MCF 10A (cell line): ENCODE results near the gene SF3B1. TPM values are rescaled to one million over a fixed set of nuclear protein-coding genes. Genes with fewer than 3 reads are reported as not detected.

Source experiments
- BruUV-seq: library from RNA; stranded (reverse); fragments of 400-500 nt; replicated peaks from 2 replicates; lab custom pipeline; 2021; lab: Mats Ljungman, UMichigan
- CTCF ChIA-PET: fragments of 300-600 bp; sonication (Branson Sonifier 250); formaldehyde crosslinking; extraction: SDS; loops from one replicate; lab custom pipeline; 2021; ENCODE audit warnings: antibody characterized with exemption, inconsistent platforms; lab: Yijun Ruan, JAX
- POLR2A ChIA-PET: fragments of 300-600, 350-650 bp; sonication (Branson Sonifier 250); formaldehyde crosslinking; extraction: SDS; loops from one replicate; lab custom pipeline; 2020; ENCODE audit warnings: antibody characterized with exemption, inconsistent platforms; lab: Yijun Ruan, JAX
- DNase-seq: peaks from one replicate; pipeline ENCODE4 v3.0.0-alpha.2; 2018; ENCODE audit not compliant: unreplicated experiment
- H3K27ac Mint-ChIP-seq: one replicate; pipeline ENCODE4 v1.8.0; 2022; ENCODE audit warnings: mild to moderate bottlenecking, low read depth, mixed read lengths; ENCODE audit not compliant: unreplicated experiment
- H3K27me3 Mint-ChIP-seq: one replicate; pipeline ENCODE4 v1.8.0; 2022; ENCODE audit warnings: mixed read lengths; ENCODE audit not compliant: insufficient read depth, unreplicated experiment
- H3K36me3 Mint-ChIP-seq: one replicate; pipeline ENCODE4 v1.8.0; 2022; ENCODE audit warnings: mild to moderate bottlenecking, moderate library complexity, mixed read lengths; ENCODE audit not compliant: insufficient read depth, unreplicated experiment
- H3K4me1 Mint-ChIP-seq: one replicate; pipeline ENCODE4 v1.8.0; 2022; ENCODE audit warnings: mixed read lengths; ENCODE audit not compliant: insufficient read depth, unreplicated experiment
- H3K4me3 Mint-ChIP-seq: one replicate; pipeline ENCODE4 v1.8.0; 2022; ENCODE audit warnings: mild to moderate bottlenecking, moderate library complexity, mixed read lengths; ENCODE audit not compliant: unreplicated experiment
- H3K9me3 Mint-ChIP-seq: one replicate; pipeline ENCODE4 v1.8.0; 2022; ENCODE audit warnings: mixed read lengths; ENCODE audit not compliant: unreplicated experiment
- intact Hi-C: fragments of 100-400 bp; cut with micrococcal nuclease; formaldehyde crosslinking; loops from 2 replicates; pipeline ENCODE4 v1.14.1; 2022
- total RNA-seq: library from RNA; stranded (reverse); gene quantifications from 2 replicates; pipeline ENCODE4 v1.2.3, GENCODE V29; 2022
- TF ChIP-seq, protein P1 (sequence below): fragments of 200-600 bp; IDR thresholded peaks from one replicate; pipeline ENCODE4 v1.8.0; 2022; ENCODE audit warnings: antibody characterized with exemption, mild to moderate bottlenecking; ENCODE audit not compliant: unreplicated experiment

SF3B1 gene
- total RNA-seq, 1 experiment from 2014 or later, result 179 TPM

DNA sequence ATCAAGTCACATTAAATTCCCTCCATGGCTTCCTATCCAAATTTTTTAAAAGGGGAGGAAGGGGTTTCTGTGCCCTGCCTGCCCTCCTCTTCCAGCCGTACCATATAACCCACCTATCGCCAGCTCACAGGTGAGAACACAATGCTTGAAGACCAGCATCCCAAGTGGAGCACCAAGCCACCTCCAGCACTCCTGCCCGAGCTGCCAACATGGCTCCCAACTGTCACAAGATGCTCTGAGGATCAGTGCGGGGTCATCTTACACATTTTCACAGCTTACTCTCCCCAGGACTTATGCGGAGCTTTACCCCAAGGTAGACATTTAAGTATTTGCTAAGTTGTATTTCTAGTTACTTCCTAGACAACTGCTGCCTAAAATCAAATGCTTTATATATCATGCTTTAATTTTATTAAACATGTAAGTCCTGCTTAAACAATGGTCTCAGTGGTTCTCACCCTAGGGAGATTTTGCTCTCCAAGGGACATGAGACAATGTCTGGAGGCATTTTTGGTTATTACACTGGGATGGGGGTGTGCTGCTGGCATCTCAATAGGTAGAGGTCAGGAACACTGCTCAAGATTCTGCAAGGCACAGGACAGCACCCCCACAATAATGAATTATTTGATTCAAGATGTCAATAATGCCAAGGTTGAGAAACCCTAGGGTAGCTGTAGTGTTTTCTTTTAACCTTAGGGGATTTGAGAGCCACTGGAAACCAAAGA, 45.8 kb downstream of the SF3B1 start:
- TF ChIP-seq, protein P1, sequence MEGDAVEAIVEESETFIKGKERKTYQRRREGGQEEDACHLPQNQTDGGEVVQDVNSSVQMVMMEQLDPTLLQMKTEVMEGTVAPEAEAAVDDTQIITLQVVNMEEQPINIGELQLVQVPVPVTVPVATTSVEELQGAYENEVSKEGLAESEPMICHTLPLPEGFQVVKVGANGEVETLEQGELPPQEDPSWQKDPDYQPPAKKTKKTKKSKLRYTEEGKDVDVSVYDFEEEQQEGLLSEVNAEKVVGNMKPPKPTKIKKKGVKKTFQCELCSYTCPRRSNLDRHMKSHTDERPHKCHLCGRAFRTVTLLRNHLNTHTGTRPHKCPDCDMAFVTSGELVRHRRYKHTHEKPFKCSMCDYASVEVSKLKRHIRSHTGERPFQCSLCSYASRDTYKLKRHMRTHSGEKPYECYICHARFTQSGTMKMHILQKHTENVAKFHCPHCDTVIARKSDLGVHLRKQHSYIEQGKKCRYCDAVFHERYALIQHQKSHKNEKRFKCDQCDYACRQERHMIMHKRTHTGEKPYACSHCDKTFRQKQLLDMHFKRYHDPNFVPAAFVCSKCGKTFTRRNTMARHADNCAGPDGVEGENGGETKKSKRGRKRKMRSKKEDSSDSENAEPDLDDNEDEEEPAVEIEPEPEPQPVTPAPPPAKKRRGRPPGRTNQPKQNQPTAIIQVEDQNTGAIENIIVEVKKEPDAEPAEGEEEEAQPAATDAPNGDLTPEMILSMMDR, result no peak
- CTCF ChIA-PET, result interaction anchor here (0.6 to 1.9 kb wide), 2 partner anchors 276 to 829 kb away, joined by 3 to 6 read pairs; no protein-coding TSS in a partner anchor
- intact Hi-C loops, result no loop called here

GRCh38 chr2:197387179-197387578, 47.6 kb downstream of the SF3B1 start:
- Mint-ChIP-seq H3K27me3 (no peaks in the 10 kb centered on the region), H3K36me3 (peaks cover 29% of the 10 kb centered on the region), H3K27ac (no peak overlapping the region), H3K9me3 (no peaks in the 10 kb centered on the region), H3K4me1 (no peaks in the 10 kb centered on the region), H3K4me3 (no peak overlapping the region)
- ChIA-PET CTCF (interaction anchor here (0.6 to 1.2 kb wide), 3 partner anchors 9 to 1178 kb away, joined by 3 read pairs; no protein-coding TSS in a partner anchor), POLR2A (interaction anchor here (0.8 kb wide), 1 partner anchor 9 kb away, joined by 3 read pairs; no protein-coding TSS in a partner anchor)
- DNase-seq, result no peak
- TF ChIP-seq, protein P1, result no peak
- intact Hi-C loops, result no loop called here
- no TSS peak for BruUV-seq

More for the DNA sequence above, 45.8 kb downstream of the SF3B1 start:
- no peaks in the 10 kb centered on the region for H3K4me1 Mint-ChIP-seq
- peaks cover 46% of the 10 kb centered on the region for H3K36me3 Mint-ChIP-seq
- no peaks in the 10 kb centered on the region for H3K9me3 Mint-ChIP-seq
- H3K27ac Mint-ChIP-seq, result no peak overlapping the region
- BruUV-seq, result no TSS peak
- no peaks in the 10 kb centered on the region for H3K27me3 Mint-ChIP-seq
- H3K4me3 Mint-ChIP-seq, result no peak overlapping the region
- no peak for DNase-seq
- POLR2A ChIA-PET, result interaction anchor here (1.0 to 1.1 kb wide), 2 partner anchors 9 to 21 kb away, joined by 3 to 4 read pairs; no protein-coding TSS in a partner anchor

- intact Hi-C loops, result no loop called here
- Mint-ChIP-seq H3K27me3 (no peaks in the 10 kb centered on the region), H3K4me3 (no peak overlapping the region), H3K27ac (no peak overlapping the region), H3K4me1 (no peaks in the 10 kb centered on the region), H3K9me3 (no peaks in the 10 kb centered on the region), H3K36me3 (peaks cover 19% of the 10 kb centered on the region)
- ChIA-PET CTCF (interaction anchor here (0.6 to 1.0 kb wide), 4 partner anchors 273 to 1177 kb away, joined by 3 read pairs; no protein-coding TSS in a partner anchor), POLR2A (interaction anchor here (1.0 kb wide), 1 partner anchor 17 kb away, joined by 3 read pairs; no protein-coding TSS in a partner anchor)
- TF ChIP-seq, protein P1, result no peak
- BruUV-seq, result no TSS peak
- DNase-seq, result peak; percentile 13
Measured at GRCh38 chr2:197386242-197386641, 48.6 kb downstream of the SF3B1 start.

- intact Hi-C loops, result loop anchor here (5.0 kb wide), 1 partner anchor 393 kb away; no protein-coding TSS in a partner anchor
- TF ChIP-seq, protein P1, result no peak
- H3K27ac Mint-ChIP-seq, result no peak overlapping the region
- no peaks in the 10 kb centered on the region for H3K9me3 Mint-ChIP-seq
- H3K36me3 Mint-ChIP-seq, result no peaks in the 10 kb centered on the region
- BruUV-seq, result no TSS peak
- DNase-seq, result no peak
- peaks cover 12% of the 10 kb centered on the region for H3K27me3 Mint-ChIP-seq
- H3K4me3 Mint-ChIP-seq, result no peak overlapping the region
- ChIA-PET CTCF (interaction anchor here (1.0 to 2.8 kb wide), 4 partner anchors 193 to 913 kb away, joined by 3 to 20 read pairs (median 6); no protein-coding TSS in a partner anchor), POLR2A (no interaction called here)
- H3K4me1 Mint-ChIP-seq, result peaks cover 11% of the 10 kb centered on the region
Measured at GRCh38 chr2:197383825-197384224, 51.0 kb downstream of the SF3B1 start.
